HepG2 (cell line): ENCODE results near the gene TUBB. TPM values are rescaled to one million over a fixed set of nuclear protein-coding genes. Genes with fewer than 3 reads are reported as not detected.

Source experiments
- DPF2 ChIP-seq: sonication (generic); formaldehyde crosslinking; IDR thresholded peaks from 2 replicates; pipeline ENCODE4 v1.4.0; 2020; ENCODE audit warnings: mild to moderate bottlenecking, low read depth, missing genetic modification reagents, borderline replicate concordance
- HOXA9 ChIP-seq: sonication (generic); formaldehyde crosslinking; IDR thresholded peaks from 2 replicates; pipeline ENCODE4 v1.8.1; 2022; ENCODE audit warnings: missing genetic modification reagents, mild to moderate bottlenecking, moderate library complexity, borderline replicate concordance
- KDM6A ChIP-seq: IDR thresholded peaks from 2 replicates; pipeline ENCODE4 v1.6.1; 2016; ENCODE audit warnings: low read depth
- SIN3B ChIP-seq: fragments of 150-350 bp; IDR thresholded peaks from 2 replicates; pipeline ENCODE4 v1.6.1; 2014; ENCODE audit warnings: low read length
- SKI ChIP-seq: fragments of 450-650 bp; IDR thresholded peaks from one replicate; pipeline ENCODE4 v1.6.1; 2018; ENCODE audit warnings: mild to moderate bottlenecking; ENCODE audit not compliant: partially characterized antibody
- SNAPC4 ChIP-seq: sonication (generic); formaldehyde crosslinking; IDR thresholded peaks from 2 replicates; pipeline ENCODE4 v1.4.0; 2020; ENCODE audit warnings: mild to moderate bottlenecking, missing genetic modification reagents
- STAG1 ChIP-seq: sonication (generic); formaldehyde crosslinking; IDR thresholded peaks from 2 replicates; pipeline ENCODE4 v1.4.0; 2020; ENCODE audit warnings: missing genetic modification reagents
- THAP8 ChIP-seq: sonication (generic); formaldehyde crosslinking; IDR thresholded peaks from 2 replicates; pipeline ENCODE4 v1.5.1; 2020; ENCODE audit warnings: missing genetic modification reagents, mild to moderate bottlenecking, borderline replicate concordance
- ZHX2 ChIP-seq, 2 experiments: sonication (generic) in 1 of 2; formaldehyde crosslinking in 1 of 2; IDR thresholded peaks; 2 replicates each; pipeline versions ENCODE4 v1.6.1 to v1.9.0; 2014 to 2022; ENCODE audit warnings: antibody characterized with exemption in 1 of 2, borderline replicate concordance in 1 of 2, inconsistent platforms in 1 of 2, low read depth in 1 of 2, missing genetic modification reagents in 1 of 2
- ZKSCAN1 ChIP-seq: fragments of 150-350 bp; IDR thresholded peaks from 2 replicates; pipeline ENCODE4 v1.6.1; 2014; ENCODE audit warnings: low read length
- ZNF329 ChIP-seq: sonication (generic); formaldehyde crosslinking; IDR thresholded peaks from 2 replicates; pipeline ENCODE4 v1.9.0; 2021; ENCODE audit warnings: low read depth, mild to moderate bottlenecking, missing genetic modification reagents
- ZNF430 ChIP-seq: sonication (generic); formaldehyde crosslinking; IDR thresholded peaks from 2 replicates; pipeline ENCODE4 v1.9.0; 2021; ENCODE audit warnings: mild to moderate bottlenecking, missing genetic modification reagents
- ZNF569 ChIP-seq: sonication (generic); formaldehyde crosslinking; IDR thresholded peaks from 2 replicates; pipeline ENCODE4 v1.5.0; 2020; ENCODE audit warnings: mild to moderate bottlenecking, missing genetic modification reagents, moderate library complexity, borderline replicate concordance
- ZSCAN5A ChIP-seq: sonication (generic); formaldehyde crosslinking; IDR thresholded peaks from 2 replicates; pipeline ENCODE4 v1.8.0; 2022; ENCODE audit warnings: mild to moderate bottlenecking, missing genetic modification reagents, borderline replicate concordance
- polyA plus RNA-seq, 8 experiments: library from polyadenylated mRNA; depleted of rRNA in 3 of 8; stranded (reverse) in 7 of 8; unstranded in 1 of 8; fragments of >200 nt; fragmentation: Illumina TruSeq in 4 of 8; extraction: Trizol in 4 of 8; gene quantifications; 2 replicates each; pipeline versions ENCODE4 v1.2.1 to v1.2.3, GENCODE V29; 2011 to 2016; ENCODE audit warnings: low read depth in 4 of 8, missing spikeins in 1 of 8, mixed read lengths in 1 of 8; ENCODE audit not compliant: insufficient read depth in 1 of 8
- total RNA-seq, 5 experiments: library from RNA; depleted of rRNA; stranded (reverse); fragments of >200 nt; fragmentation: Illumina TruSeq; extraction: Trizol; gene quantifications; 2 replicates each; pipeline ENCODE4 v1.2.3, GENCODE V29; 2016; ENCODE audit warnings: low read depth in 1 of 5

The TUBB gene
- total and polyA plus RNA-seq, 2 of the 13 experiments (the other 11 are each of a cell fraction or from before 2014, with no cell fraction given), result 911 to 1,163 TPM

- TF ChIP-seq DPF2 (CRISPR knock-in tag), result peak; percentile 33; the same call in 1 of the 2 replicates
- TF ChIP-seq SKI, result peak; percentile 39
- TF ChIP-seq ZSCAN5A (CRISPR knock-in tag), result peak; percentile 2; the same call in 1 of the 2 replicates
- no peak for TF ChIP-seq THAP8 (CRISPR knock-in tag)
- peak; percentile 90; the same call in 1 of the 2 replicates for TF ChIP-seq ZNF430 (CRISPR knock-in tag)
- TF ChIP-seq KDM6A (CRISPR knock-in tag), result 0 out of 2 replicates have a peak, but pooled peaks have one; percentile 28
- TF ChIP-seq ZHX2 (IDR thresholded peaks at IDR 0.05; ENCODE audit: low read depth), result no peak
- TF ChIP-seq ZHX2 (CRISPR knock-in tag; IDR thresholded peaks at IDR 0.05; ENCODE audit: borderline replicate concordance), result peak; percentile 30; the same call in 1 of the 2 replicates
- TF ChIP-seq SNAPC4 (CRISPR knock-in tag), result 0 out of 2 replicates have a peak, but pooled peaks have one; percentile 3
- TF ChIP-seq ZNF569 (CRISPR knock-in tag), result no peak
- TF ChIP-seq ZKSCAN1, result no peak
- peak; percentile 51; the same call in 1 of the 2 replicates for TF ChIP-seq SIN3B
- 0 out of 2 replicates have a peak, but pooled peaks have one; percentile 60 for TF ChIP-seq ZNF329 (CRISPR knock-in tag)
- no peak for TF ChIP-seq STAG1 (CRISPR knock-in tag)
- TF ChIP-seq HOXA9 (CRISPR knock-in tag), result no peak
Observed at GRCh38 chr6:30721198-30722024, 1.3 kb downstream of the TUBB start (continued).
